Thyroid gland (tissue), 4 donors: ENCODE measurements around the gene CAPZB.

Experiments used
- POLR2A ChIP-seq, 2 donors: fragments of 450-650 bp; IDR thresholded peaks; one replicate each; pipeline ENCODE4 v1.6.1; 2017; ENCODE audit warnings: antibody characterized with exemption in 2 of 2, mild to moderate bottlenecking in 2 of 2, moderate library complexity in 1 of 2
- TF ChIP-seq, protein P1 (sequence below), 6 experiments: fragments of 200-600 bp in 3 of 6; fragments of 450-650 bp in 3 of 6; sonication (generic) in 3 of 6; IDR thresholded peaks; one replicate each; pipeline ENCODE4 v1.5.1; 2016 to 2019; ENCODE audit warnings: antibody characterized with exemption in 6 of 6, mild to moderate bottlenecking in 2 of 6, inconsistent platforms in 1 of 6, moderate library complexity in 1 of 6

DNA sequence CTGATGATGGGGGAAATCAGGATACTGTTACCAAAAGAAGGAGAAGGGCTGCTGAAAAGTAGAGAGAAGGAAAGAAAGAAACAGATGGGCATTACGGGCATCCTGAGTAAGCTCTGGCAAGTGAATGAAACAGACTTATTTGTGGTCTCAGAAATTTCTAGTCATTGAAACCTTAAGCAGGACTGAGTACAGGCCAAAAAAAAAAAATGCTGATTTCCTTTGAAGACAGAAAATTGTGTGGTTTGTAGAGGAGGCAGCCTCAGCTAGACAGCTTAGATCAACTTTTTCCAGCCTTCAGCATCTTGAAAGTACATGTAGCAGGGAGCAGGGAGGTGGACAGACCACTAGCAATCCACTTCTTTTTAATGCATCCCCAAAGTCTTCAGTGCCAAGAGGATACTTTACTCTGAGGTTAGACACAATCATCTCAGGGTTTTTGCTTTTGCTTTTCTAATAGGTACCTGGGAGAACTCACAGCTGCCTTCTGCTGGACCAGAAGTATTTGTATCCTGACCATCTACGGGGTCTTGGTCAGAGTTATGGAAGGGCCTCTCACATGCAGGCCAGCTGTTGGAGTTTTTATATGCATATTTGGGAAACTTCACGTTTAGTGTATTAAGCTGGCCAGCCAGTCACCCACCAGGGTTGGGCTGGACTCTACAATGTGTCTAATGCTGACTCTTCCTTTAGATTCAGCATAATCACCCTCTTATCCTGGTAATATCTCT, 10.6 kb upstream of the CAPZB start:
- TF ChIP-seq POLR2A (IDR thresholded peaks at IDR 0.05) = no peak
- TF ChIP-seq, protein P1, sequence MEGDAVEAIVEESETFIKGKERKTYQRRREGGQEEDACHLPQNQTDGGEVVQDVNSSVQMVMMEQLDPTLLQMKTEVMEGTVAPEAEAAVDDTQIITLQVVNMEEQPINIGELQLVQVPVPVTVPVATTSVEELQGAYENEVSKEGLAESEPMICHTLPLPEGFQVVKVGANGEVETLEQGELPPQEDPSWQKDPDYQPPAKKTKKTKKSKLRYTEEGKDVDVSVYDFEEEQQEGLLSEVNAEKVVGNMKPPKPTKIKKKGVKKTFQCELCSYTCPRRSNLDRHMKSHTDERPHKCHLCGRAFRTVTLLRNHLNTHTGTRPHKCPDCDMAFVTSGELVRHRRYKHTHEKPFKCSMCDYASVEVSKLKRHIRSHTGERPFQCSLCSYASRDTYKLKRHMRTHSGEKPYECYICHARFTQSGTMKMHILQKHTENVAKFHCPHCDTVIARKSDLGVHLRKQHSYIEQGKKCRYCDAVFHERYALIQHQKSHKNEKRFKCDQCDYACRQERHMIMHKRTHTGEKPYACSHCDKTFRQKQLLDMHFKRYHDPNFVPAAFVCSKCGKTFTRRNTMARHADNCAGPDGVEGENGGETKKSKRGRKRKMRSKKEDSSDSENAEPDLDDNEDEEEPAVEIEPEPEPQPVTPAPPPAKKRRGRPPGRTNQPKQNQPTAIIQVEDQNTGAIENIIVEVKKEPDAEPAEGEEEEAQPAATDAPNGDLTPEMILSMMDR (IDR thresholded peaks at IDR 0.05) = no peak
